Colonic mucosa (tissue), 4 donors: ENCODE measurements around the gene FHOD3. TPM values are rescaled to one million over a fixed set of nuclear protein-coding genes. Genes with fewer than 3 reads are reported as not detected.

Experiments
- DNase-seq: peaks from one replicate; pipeline ENCODE4 v3.0.0-alpha.2; 2020
- H3K27ac ChIP-seq: fragments of 200-600 bp; one replicate; pipeline ENCODE4 v1.8.0; 2021
- H3K27me3 ChIP-seq: fragments of 200-600 bp; one replicate; pipeline ENCODE4 v1.8.0; 2021
- H3K36me3 ChIP-seq: fragments of 200-600 bp; one replicate; pipeline ENCODE4 v1.8.0; 2021
- H3K4me1 ChIP-seq: fragments of 200-600 bp; one replicate; pipeline ENCODE4 v1.8.0; 2021; ENCODE audit warnings: mild to moderate bottlenecking
- H3K4me3 ChIP-seq: fragments of 200-600 bp; one replicate; pipeline ENCODE4 v1.8.0; 2021
- H3K9ac ChIP-seq, 2 donors: one replicate each; pipeline ENCODE4 v1.7.0; 2013; ENCODE audit warnings: control low read depth in 2 of 2, low read depth in 2 of 2, low read length in 2 of 2
- H3K9me3 ChIP-seq: fragments of 200-600 bp; one replicate; pipeline ENCODE4 v1.8.0; 2021
- intact Hi-C: fragments of 100-400 bp; cut with DNase I; formaldehyde crosslinking; loops from one replicate; pipeline ENCODE4 v1.14.1; 2022
- total RNA-seq, 2 donors: library from RNA; stranded (reverse); fragmentation: NEBNext Ultra II Directional in 1 of 2; extraction: Animal tissue kit (Norgen Biotek cat#: 25700) in 1 of 2; gene quantifications; one replicate each; pipeline ENCODE4 v1.2.1, GENCODE V29; 2021
- TF ChIP-seq, protein P1 (sequence below): fragments of 200-600 bp; IDR thresholded peaks from one replicate; pipeline ENCODE4 v1.8.0; 2022; ENCODE audit warnings: antibody characterized with exemption, mild to moderate bottlenecking
- donor health status: healthy.
- donor health status: DM: no; HTN: no; CAD: no.
- donor health status: DM: no; HTN: no; CAD: no.

FHOD3 gene
- total RNA-seq, 2 donors from 2014 or later: 2.5 to 4.1 TPM

- Histone ChIP-seq H3K9ac (no peak overlapping the region), H3K9me3 (no peaks in the 10 kb centered on the region), H3K27ac (no peak overlapping the region), H3K4me1 (no peaks in the 10 kb centered on the region), H3K4me3 (no peak overlapping the region), H3K36me3 (no peaks in the 10 kb centered on the region), H3K27me3 (no peaks in the 10 kb centered on the region)
- intact Hi-C loops: no loop called here
- TF ChIP-seq, protein P1, sequence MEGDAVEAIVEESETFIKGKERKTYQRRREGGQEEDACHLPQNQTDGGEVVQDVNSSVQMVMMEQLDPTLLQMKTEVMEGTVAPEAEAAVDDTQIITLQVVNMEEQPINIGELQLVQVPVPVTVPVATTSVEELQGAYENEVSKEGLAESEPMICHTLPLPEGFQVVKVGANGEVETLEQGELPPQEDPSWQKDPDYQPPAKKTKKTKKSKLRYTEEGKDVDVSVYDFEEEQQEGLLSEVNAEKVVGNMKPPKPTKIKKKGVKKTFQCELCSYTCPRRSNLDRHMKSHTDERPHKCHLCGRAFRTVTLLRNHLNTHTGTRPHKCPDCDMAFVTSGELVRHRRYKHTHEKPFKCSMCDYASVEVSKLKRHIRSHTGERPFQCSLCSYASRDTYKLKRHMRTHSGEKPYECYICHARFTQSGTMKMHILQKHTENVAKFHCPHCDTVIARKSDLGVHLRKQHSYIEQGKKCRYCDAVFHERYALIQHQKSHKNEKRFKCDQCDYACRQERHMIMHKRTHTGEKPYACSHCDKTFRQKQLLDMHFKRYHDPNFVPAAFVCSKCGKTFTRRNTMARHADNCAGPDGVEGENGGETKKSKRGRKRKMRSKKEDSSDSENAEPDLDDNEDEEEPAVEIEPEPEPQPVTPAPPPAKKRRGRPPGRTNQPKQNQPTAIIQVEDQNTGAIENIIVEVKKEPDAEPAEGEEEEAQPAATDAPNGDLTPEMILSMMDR: no peak
- no peak for DNase-seq
Measured at GRCh38 chr18:36680042-36680441, 382.5 kb downstream of the FHOD3 start.

GRCh38 chr18:36685580-36685979 is 388.1 kb downstream of the FHOD3 start:
- Histone ChIP-seq H3K36me3 (no peaks in the 10 kb centered on the region), H3K27me3 (no peaks in the 10 kb centered on the region), H3K9ac (no peak overlapping the region), H3K27ac (no peak overlapping the region), H3K4me3 (no peak overlapping the region), H3K9me3 (no peaks in the 10 kb centered on the region), H3K4me1 (no peaks in the 10 kb centered on the region)
- TF ChIP-seq, protein P1: no peak
- intact Hi-C loops: no loop called here
- DNase-seq: no peak

DNA sequence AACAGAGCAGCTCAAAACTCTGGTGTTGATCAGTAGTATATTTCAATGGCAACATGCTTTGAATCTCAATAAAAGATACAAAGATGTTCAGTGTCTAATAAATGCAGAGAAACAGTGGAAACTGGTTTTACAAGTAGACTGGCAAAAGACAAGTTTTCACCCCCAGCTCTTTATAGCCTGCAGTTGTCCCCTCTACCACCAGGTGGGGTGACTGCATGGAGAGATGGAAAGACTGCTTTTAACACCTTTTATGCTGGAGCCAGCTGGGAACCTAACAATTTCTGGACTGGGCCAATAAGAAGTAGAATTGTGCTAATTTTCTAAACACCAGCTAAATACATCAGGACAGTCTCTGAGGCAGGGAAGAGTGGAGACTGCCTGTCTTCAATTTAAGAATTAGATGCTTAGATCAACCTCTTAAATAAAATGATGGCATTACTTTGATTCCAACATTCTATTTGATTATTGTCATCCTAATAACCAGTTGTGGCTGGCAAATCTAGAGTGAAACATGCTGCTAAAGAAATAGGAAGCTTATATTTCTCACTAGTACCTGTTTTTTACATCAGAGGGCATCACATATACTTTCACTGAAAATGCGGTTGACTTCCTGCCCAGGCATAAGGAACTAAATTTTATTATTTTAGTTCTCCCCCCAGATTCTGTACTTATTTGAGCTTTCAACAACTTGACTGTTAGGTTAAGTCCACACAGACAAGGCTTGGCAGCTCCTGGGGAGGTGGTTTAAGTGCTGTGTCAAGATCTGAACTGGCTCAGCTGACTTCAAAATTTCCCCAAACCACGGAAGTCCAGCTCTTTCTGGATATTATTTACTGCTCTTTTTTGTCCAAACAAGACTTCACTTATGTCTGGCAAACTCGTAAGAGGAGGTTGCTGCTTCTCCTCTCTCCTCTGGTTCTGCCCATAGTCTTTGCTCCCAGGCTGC is 390.8 kb downstream of the FHOD3 start:
- peak; percentile 75 for DNase-seq
- Histone ChIP-seq H3K27ac (no peak overlapping the region), H3K4me3 (no peak overlapping the region), H3K9me3 (no peaks in the 10 kb centered on the region), H3K27me3 (no peaks in the 10 kb centered on the region), H3K36me3 (no peaks in the 10 kb centered on the region), H3K9ac (no peak overlapping the region), H3K4me1 (no peaks in the 10 kb centered on the region)
- intact Hi-C loops: loop anchor here (2.0 kb wide), 1 partner anchor 71 kb away; no protein-coding TSS in a partner anchor
- TF ChIP-seq, protein P1: peak; percentile 75

GRCh38 chr18:36692371-36692770 is 394.9 kb downstream of the FHOD3 start:
- intact Hi-C loops: no loop called here
- TF ChIP-seq, protein P1: no peak
- H3K9me3 ChIP-seq: no peaks in the 10 kb centered on the region
- no peak for DNase-seq
- no peaks in the 10 kb centered on the region for H3K27me3 ChIP-seq
- H3K36me3 ChIP-seq: no peaks in the 10 kb centered on the region
- no peak overlapping the region for H3K4me3 ChIP-seq
- no peak overlapping the region for H3K9ac ChIP-seq
- H3K4me1 ChIP-seq: no peaks in the 10 kb centered on the region
- H3K27ac ChIP-seq: no peak overlapping the region

- no peaks in the 10 kb centered on the region for H3K36me3 ChIP-seq
- no peaks in the 10 kb centered on the region for H3K27me3 ChIP-seq
- no peak for DNase-seq
- no peak overlapping the region for H3K4me3 ChIP-seq
- peak overlapping the region; percentile 10 for H3K27ac ChIP-seq
- no peaks in the 10 kb centered on the region for H3K4me1 ChIP-seq
- H3K9ac ChIP-seq: no peak overlapping the region
- intact Hi-C loops: no loop called here
- TF ChIP-seq, protein P1: no peak
- H3K9me3 ChIP-seq: no peaks in the 10 kb centered on the region
Measured at GRCh38 chr18:36692921-36693332, 395.4 kb downstream of the FHOD3 start.
